WERI-Rb-1 (cell line): Measurements from ENCODE around the gene KRR1.
"Not testable (repeated sequence)": the region's sequence is repeated elsewhere in the genome, so short reads cannot be mapped to it uniquely, and the experiment has no call there.

Experiments
- DNase-seq: peaks from one replicate; pipeline ENCODE4 v3.0.0-alpha.2; 2020
- H3K27ac ChIP-seq: fragments of 250-450 bp; sonication (Bioruptor Pico); 2 replicates; pipeline ENCODE4 v1.5.1; 2020; ENCODE audit warnings: mild to moderate bottlenecking, moderate library complexity
- H3K27me3 ChIP-seq: fragments of 250-450 bp; sonication (Bioruptor Pico); 2 replicates; pipeline ENCODE4 v1.5.1; 2021; ENCODE audit warnings: mild to moderate bottlenecking, low read depth, moderate library complexity; ENCODE audit not compliant: insufficient read depth, severe bottlenecking
- H3K36me3 ChIP-seq: fragments of 250-450 bp; sonication (Bioruptor Pico); 2 replicates; pipeline ENCODE4 v1.5.1; 2020; ENCODE audit warnings: mild to moderate bottlenecking, moderate library complexity
- H3K4me3 ChIP-seq: 2 replicates; pipeline ENCODE4 v1.5.1; 2011; ENCODE audit warnings: low read depth, mild to moderate bottlenecking, control low read depth, low read length
- H3K9me3 ChIP-seq: fragments of 250-450 bp; sonication (Bioruptor Pico); 2 replicates; pipeline ENCODE4 v1.5.1; 2021; ENCODE audit warnings: mild to moderate bottlenecking, moderate library complexity; ENCODE audit not compliant: severe bottlenecking
- TF ChIP-seq, protein P1 (sequence below): IDR thresholded peaks from 2 replicates; pipeline ENCODE4 v1.5.1; 2011; ENCODE audit warnings: low read depth, mild to moderate bottlenecking, control low read depth, inconsistent platforms, low read length

The KRR1 gene

DNA sequence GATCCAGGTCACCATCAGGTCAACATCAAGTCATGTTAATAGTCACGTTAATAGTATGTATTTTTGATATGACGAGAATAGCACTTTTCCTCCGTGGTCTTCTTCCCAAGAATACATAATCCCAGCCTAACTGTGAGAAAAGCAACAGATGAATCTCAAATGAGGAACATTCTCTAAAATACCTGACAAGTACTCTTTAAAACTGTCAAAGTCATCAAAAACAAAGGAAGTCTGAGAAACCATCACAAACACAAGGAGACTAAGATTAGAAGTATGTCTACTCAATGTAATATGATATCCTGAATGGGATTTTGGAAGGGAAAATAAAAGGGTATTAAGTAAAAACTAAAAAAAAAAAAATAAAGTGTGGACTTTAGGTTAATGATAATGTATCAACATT is 67.7 kb downstream of the KRR1 start:
- TF ChIP-seq, protein P1, sequence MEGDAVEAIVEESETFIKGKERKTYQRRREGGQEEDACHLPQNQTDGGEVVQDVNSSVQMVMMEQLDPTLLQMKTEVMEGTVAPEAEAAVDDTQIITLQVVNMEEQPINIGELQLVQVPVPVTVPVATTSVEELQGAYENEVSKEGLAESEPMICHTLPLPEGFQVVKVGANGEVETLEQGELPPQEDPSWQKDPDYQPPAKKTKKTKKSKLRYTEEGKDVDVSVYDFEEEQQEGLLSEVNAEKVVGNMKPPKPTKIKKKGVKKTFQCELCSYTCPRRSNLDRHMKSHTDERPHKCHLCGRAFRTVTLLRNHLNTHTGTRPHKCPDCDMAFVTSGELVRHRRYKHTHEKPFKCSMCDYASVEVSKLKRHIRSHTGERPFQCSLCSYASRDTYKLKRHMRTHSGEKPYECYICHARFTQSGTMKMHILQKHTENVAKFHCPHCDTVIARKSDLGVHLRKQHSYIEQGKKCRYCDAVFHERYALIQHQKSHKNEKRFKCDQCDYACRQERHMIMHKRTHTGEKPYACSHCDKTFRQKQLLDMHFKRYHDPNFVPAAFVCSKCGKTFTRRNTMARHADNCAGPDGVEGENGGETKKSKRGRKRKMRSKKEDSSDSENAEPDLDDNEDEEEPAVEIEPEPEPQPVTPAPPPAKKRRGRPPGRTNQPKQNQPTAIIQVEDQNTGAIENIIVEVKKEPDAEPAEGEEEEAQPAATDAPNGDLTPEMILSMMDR, result no peak
- H3K27ac ChIP-seq, result no peak overlapping the region
- H3K9me3 ChIP-seq, result peaks cover 3% of the 10 kb centered on the region
- H3K4me3 ChIP-seq, result no peak overlapping the region
- H3K36me3 ChIP-seq, result no peaks in the 10 kb centered on the region
- DNase-seq, result no peak
- H3K27me3 ChIP-seq, result no peaks in the 10 kb centered on the region

- not testable (repeated sequence) for H3K27me3 ChIP-seq, DNase-seq, H3K36me3 ChIP-seq, H3K27ac ChIP-seq, H3K4me3 ChIP-seq, H3K9me3 ChIP-seq
These were observed 69.0 kb downstream of the KRR1 start for GRCh38 chr12:75442454-75442853.

GRCh38 chr12:75441687-75442449 is 69.5 kb downstream of the KRR1 start:
- not testable (repeated sequence) for H3K27ac ChIP-seq, DNase-seq, H3K36me3 ChIP-seq, H3K4me3 ChIP-seq, H3K9me3 ChIP-seq, H3K27me3 ChIP-seq
